A549 (cell line): ENCODE results near the gene BRPF1. TPM values are rescaled to one million over a fixed set of nuclear protein-coding genes. Genes with fewer than 3 reads are reported as not detected.

Experiments
- ATAC-seq, 2 experiments: fragments of 200-7000 bp in 1 of 2; fragments of >200 bp in 1 of 2; cut with Nextera tagmentation in 1 of 2; cut with Tn5 transposase in 1 of 2; 3 replicates each; pipeline versions ENCODE4 v1.8.0 to v1.9.1; 2018 to 2020; ENCODE audit warnings: mild to moderate bottlenecking in 1 of 2, moderate library complexity in 1 of 2
- CTCF ChIA-PET: fragments of 300-600 bp; sonication (Branson Sonifier 250); formaldehyde crosslinking; extraction: SDS; loops from one replicate; lab custom pipeline; 2021; ENCODE audit warnings: antibody characterized with exemption, inconsistent platforms; lab: Yijun Ruan, JAX
- POLR2A ChIA-PET: fragments of 350-600 bp; formaldehyde crosslinking; extraction: SDS; loops from one replicate; lab custom pipeline; 2021; ENCODE audit warnings: antibody characterized with exemption, inconsistent platforms; lab: Yijun Ruan, JAX
- DNase-seq, 2 experiments: peaks; one replicate each; pipeline versions ENCODE4 v3.0.0 to v3.0.0-alpha.2; 2011 to 2016; ENCODE audit warnings: low read depth in 1 of 2, low spot score in 1 of 2
- FAIRE-seq: peaks from 2 replicates; lab custom pipeline; 2011; peaks lifted over from hg19 to GRCh38; lab: Jason Lieb, UNC
- H3K27ac ChIP-seq, 2 experiments: fragments of >200 bp; sonication (Bioruptor Twin); formaldehyde crosslinking; 3 replicates each; pipeline ENCODE4 v1.5.1; 2016 to 2017
- H3K4me1 ChIP-seq: fragments of >200 bp; sonication (Bioruptor Twin); formaldehyde crosslinking; 3 replicates; pipeline ENCODE4 v1.6.1; 2016
- H3K4me2 ChIP-seq: fragments of >200 bp; sonication (Bioruptor Twin); formaldehyde crosslinking; 3 replicates; pipeline ENCODE4 v1.6.1; 2016
- H3K4me3 ChIP-seq: fragments of >200 bp; sonication (Bioruptor Twin); formaldehyde crosslinking; 3 replicates; pipeline ENCODE4 v1.5.1; 2016
- H3K9me3 ChIP-seq: fragments of >200 bp; sonication (Bioruptor Twin); formaldehyde crosslinking; 3 replicates; pipeline ENCODE4 v1.6.1; 2016
- CBX8 ChIP-seq: fragments of 200-600 bp; sonication (generic); IDR thresholded peaks from 2 replicates; pipeline ENCODE4 v1.6.1; 2016
- CHD4 ChIP-seq: fragments of 200-600 bp; sonication (generic); IDR thresholded peaks from 2 replicates; pipeline ENCODE4 v1.6.1; 2016; ENCODE audit warnings: antibody characterized with exemption, mild to moderate bottlenecking, borderline replicate concordance
- CTCF ChIP-seq: fragments of >200 bp; sonication (Bioruptor Twin); formaldehyde crosslinking; IDR thresholded peaks from 3 replicates; pipeline ENCODE4 v1.5.1; 2016
- EHMT2 ChIP-seq: fragments of 200-600 bp; sonication (generic); IDR thresholded peaks from 2 replicates; pipeline ENCODE4 v1.6.1; 2016; ENCODE audit warnings: antibody characterized with exemption, low read depth, mild to moderate bottlenecking, moderate library complexity
- EP300 ChIP-seq, 2 experiments: fragments of >200 bp; sonication (Bioruptor Twin); formaldehyde crosslinking; IDR thresholded peaks; 2 replicates in 1 of 2; 3 replicates in 1 of 2; pipeline ENCODE4 v1.6.1; 2016 to 2017
- ESRRA ChIP-seq: fragments of 150-350 bp; IDR thresholded peaks from 2 replicates; pipeline ENCODE4 v1.6.1; 2014; ENCODE audit warnings: mild to moderate bottlenecking, low read length, borderline replicate concordance
- FOXS1 ChIP-seq: fragments of 250-450 bp; sonication (Bioruptor Pico); IDR thresholded peaks from 2 replicates; pipeline ENCODE4 v1.5.0; 2020; ENCODE audit warnings: mild to moderate bottlenecking, moderate library complexity
- GATA3 ChIP-seq: IDR thresholded peaks from 2 replicates; pipeline ENCODE4 v1.6.1; 2012; ENCODE audit warnings: borderline replicate concordance
- HDAC2 ChIP-seq: fragments of 200-600 bp; sonication (generic); IDR thresholded peaks from 2 replicates; pipeline ENCODE4 v1.6.1; 2016
- HOXB13 ChIP-seq: fragments of 250-450 bp; sonication (Bioruptor Pico); IDR thresholded peaks from 2 replicates; pipeline ENCODE4 v1.5.0; 2020; ENCODE audit warnings: low read depth, mild to moderate bottlenecking, moderate library complexity
- JUNB ChIP-seq: fragments of >200 bp; sonication (Bioruptor Twin); formaldehyde crosslinking; IDR thresholded peaks from 2 replicates; pipeline ENCODE4 v1.6.1; 2016
- KDM1A ChIP-seq: fragments of 200-600 bp; sonication (generic); IDR thresholded peaks from 2 replicates; pipeline ENCODE4 v1.6.1; 2016; ENCODE audit warnings: low read depth, mild to moderate bottlenecking
- MAFK ChIP-seq: fragments of 450-650 bp; IDR thresholded peaks from 2 replicates; pipeline ENCODE4 v1.6.1; 2014; ENCODE audit not compliant: partially characterized antibody
- MYC ChIP-seq: IDR thresholded peaks from 2 replicates; pipeline ENCODE4 v1.6.1; 2012; ENCODE audit warnings: mild to moderate bottlenecking, inconsistent platforms, low read length, improper control_type of control experiment, borderline replicate concordance
- NR3C1 ChIP-seq: fragments of >200 bp; sonication (Bioruptor Twin); formaldehyde crosslinking; IDR thresholded peaks from 3 replicates; pipeline ENCODE4 v1.6.1; 2017
- PHF8 ChIP-seq: fragments of 200-600 bp; sonication (generic); IDR thresholded peaks from 2 replicates; pipeline ENCODE4 v1.6.1; 2016; ENCODE audit warnings: low read depth, mild to moderate bottlenecking, antibody characterized with exemption, moderate library complexity, borderline replicate concordance
- POLR2AphosphoS2 ChIP-seq: conservative IDR thresholded peaks from 2 replicates; pipeline ENCODE4 v1.6.1; 2012; ENCODE audit warnings: low read length, improper control_type of control experiment, inconsistent platforms
- RARB ChIP-seq: fragments of 250-450 bp; sonication (Bioruptor Pico); IDR thresholded peaks from 2 replicates; pipeline ENCODE4 v1.8.0; 2021; ENCODE audit warnings: mild to moderate bottlenecking, moderate library complexity
- RCOR1 ChIP-seq: fragments of 150-350 bp; IDR thresholded peaks from 2 replicates; pipeline ENCODE4 v1.6.1; 2014; ENCODE audit warnings: antibody characterized with exemption, low read length, low read depth
- SMC3 ChIP-seq: fragments of >200 bp; sonication (Bioruptor Twin); formaldehyde crosslinking; IDR thresholded peaks from 3 replicates; pipeline ENCODE4 v1.6.1; 2018; ENCODE audit warnings: inconsistent platforms
- TFCP2L1 ChIP-seq: fragments of 250-450 bp; sonication (Bioruptor Pico); IDR thresholded peaks from 2 replicates; pipeline ENCODE4 v1.5.0; 2021; ENCODE audit warnings: mild to moderate bottlenecking
- TP53 ChIP-seq: fragments of 250-450 bp; sonication (Bioruptor Pico); IDR thresholded peaks from 2 replicates; pipeline ENCODE4 v1.5.0; 2021; ENCODE audit warnings: mild to moderate bottlenecking, moderate library complexity
- USF2 ChIP-seq: fragments of 450-650 bp; IDR thresholded peaks from 2 replicates; pipeline ENCODE4 v1.6.1; 2014; ENCODE audit warnings: antibody characterized with exemption
- ZC3H11A ChIP-seq: fragments of 450-650 bp; IDR thresholded peaks from 2 replicates; pipeline ENCODE4 v1.6.1; 2014; ENCODE audit warnings: antibody characterized with exemption, mild to moderate bottlenecking
- ZSCAN20 ChIP-seq: fragments of 250-450 bp; sonication (Bioruptor Pico); IDR thresholded peaks from 2 replicates; pipeline ENCODE4 v1.8.0; 2022; ENCODE audit warnings: mild to moderate bottlenecking, moderate library complexity
- WGBS: methylation state at CpG from one replicate; pipeline ENCODE4 v1.1.6; 2017; ENCODE audit errors: missing lambda C conversion rate; 5-methylcytosine and 5-hydroxymethylcytosine counted together
- polyA plus RNA-seq, 4 experiments: library from polyadenylated mRNA; depleted of rRNA in 3 of 4; stranded (reverse); fragments of >200 nt; fragmentation: RNase III in 1 of 4; extraction: RNeasy Plus Mini Kit Qiagen cat#74134 plus additional on column Dnase treatment in 1 of 4; gene quantifications; 2 replicates in 3 of 4; 3 replicates in 1 of 4; pipeline ENCODE4 v1.2.3, GENCODE V29; 2011 to 2017

Gene BRPF1
- polyA plus RNA-seq, 2 of the 4 experiments (the other 2 are of a cell fraction) = 8.6 to 12.4 TPM

GRCh38 chr3:9686050-9686550 is 45.4 kb upstream of the BRPF1 start:
- Histone ChIP-seq H3K4me3 (no peak overlapping the region), H3K27ac (no peak overlapping the region), H3K4me1 (no peaks in the 10 kb centered on the region), H3K9me3 (no peaks in the 10 kb centered on the region), H3K4me2 (no peak overlapping the region)
- POLR2A ChIA-PET = no interaction called here
- no peak for ATAC-seq
- DNase-seq = no peak
- 91% methylated on average over 9 of the region's 9 CpGs for WGBS
- TF ChIP-seq PHF8 (no peak), TP53 (CRISPR knock-in tag) (no peak), CBX8 (no peak), POLR2AphosphoS2 (no peak), RCOR1 (no peak), SMC3 (no peak), NR3C1 (no peak), ZC3H11A (no peak), ZSCAN20 (CRISPR knock-in tag) (no peak), MAFK (no peak), RARB (no peak), HOXB13 (CRISPR knock-in tag) (no peak), MYC (no peak)
- CTCF ChIA-PET = interaction anchor here (0.5 to 1.8 kb wide), 3 partner anchors 30 to 323 kb away, joined by 3 to 4 read pairs (median 3); partner anchors contain the start of gene THUMPD3
- FAIRE-seq = no peak

- H3K27ac ChIP-seq = no peak overlapping the region
- DNase-seq (no peak), FAIRE-seq (no peak), ATAC-seq (no peak)
- no peak overlapping the region for H3K4me3 ChIP-seq
- no peaks in the 10 kb centered on the region for H3K9me3 ChIP-seq
- H3K4me2 ChIP-seq = no peak overlapping the region
- ChIA-PET CTCF (interaction anchor here (1.0 to 1.8 kb wide), 2 partner anchors 29 to 324 kb away, joined by 3 to 4 read pairs; partner anchors contain the start of gene THUMPD3), POLR2A (no interaction called here)
- H3K4me1 ChIP-seq = no peaks in the 10 kb centered on the region
- WGBS = 83% methylated on average over 3 of the region's 3 CpGs
- TF ChIP-seq POLR2AphosphoS2 (no peak), CTCF (no peak), GATA3 (no peak), RARB (no peak), HDAC2 (no peak), USF2 (no peak), MYC (no peak), FOXS1 (CRISPR knock-in tag) (no peak), SMC3 (no peak), EP300 (IDR thresholded peaks at IDR 0.05) (no peak), PHF8 (no peak)
These were observed 44.8 kb upstream of the BRPF1 start for GRCh38 chr3:9686703-9687102.

- ATAC-seq (no peak), FAIRE-seq (no peak), DNase-seq (no peak)
- TF ChIP-seq HOXB13 (CRISPR knock-in tag) (no peak), CTCF (no peak), RARB (no peak), ZSCAN20 (CRISPR knock-in tag) (no peak), EHMT2 (no peak), CHD4 (no peak), TFCP2L1 (CRISPR knock-in tag) (no peak), KDM1A (no peak), POLR2AphosphoS2 (no peak), JUNB (no peak), GATA3 (no peak), ESRRA (no peak)
- Histone ChIP-seq H3K4me2 (no peak overlapping the region), H3K27ac (no peak overlapping the region), H3K9me3 (no peaks in the 10 kb centered on the region), H3K4me3 (no peak overlapping the region), H3K4me1 (no peaks in the 10 kb centered on the region)
- 93% methylated on average over 7 of the region's 7 CpGs for WGBS
- ChIA-PET CTCF (interaction anchor here (1.4 kb wide), 1 partner anchor 10 kb away, joined by 4 read pairs; no protein-coding TSS in a partner anchor), POLR2A (no interaction called here)
These were observed 44.0 kb upstream of the BRPF1 start for GRCh38 chr3:9687514-9687913.
